ENCODE results near the gene CYB5RL.
"Not testable (repeated sequence)": the region's sequence is repeated elsewhere in the genome, so short reads cannot be mapped to it uniquely, and the experiment has no call there.

Gene CYB5RL

DNA sequence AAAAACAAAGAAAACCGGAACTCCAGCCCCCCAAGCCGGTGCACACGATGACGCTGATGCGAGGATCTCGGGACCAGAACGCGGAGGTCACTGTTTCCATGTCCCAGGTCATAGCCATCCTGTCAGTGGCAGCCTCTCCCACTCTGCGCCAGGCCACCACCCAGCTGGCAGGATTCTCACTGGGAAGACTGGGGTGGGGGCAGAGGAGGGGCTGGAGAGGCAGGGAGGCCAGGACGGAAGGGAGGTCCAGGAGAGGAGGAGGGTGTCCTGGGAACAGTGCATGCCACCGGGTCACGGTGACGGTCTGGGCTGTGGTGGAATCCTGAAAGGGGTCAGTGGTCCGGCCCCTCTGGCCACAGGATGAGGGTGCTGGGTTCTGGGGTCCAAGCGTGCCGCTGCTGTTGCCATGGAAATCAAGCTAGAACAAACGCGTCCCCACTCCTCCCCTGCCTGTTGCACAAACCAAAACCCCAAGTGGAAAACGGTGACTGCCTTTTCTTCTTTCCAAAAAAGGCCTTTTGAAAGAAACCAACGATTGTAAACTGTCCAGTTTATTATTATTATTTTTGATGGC lies 26.2 kb upstream of the CYB5RL start:
- no peak for DNase-seq

DNA sequence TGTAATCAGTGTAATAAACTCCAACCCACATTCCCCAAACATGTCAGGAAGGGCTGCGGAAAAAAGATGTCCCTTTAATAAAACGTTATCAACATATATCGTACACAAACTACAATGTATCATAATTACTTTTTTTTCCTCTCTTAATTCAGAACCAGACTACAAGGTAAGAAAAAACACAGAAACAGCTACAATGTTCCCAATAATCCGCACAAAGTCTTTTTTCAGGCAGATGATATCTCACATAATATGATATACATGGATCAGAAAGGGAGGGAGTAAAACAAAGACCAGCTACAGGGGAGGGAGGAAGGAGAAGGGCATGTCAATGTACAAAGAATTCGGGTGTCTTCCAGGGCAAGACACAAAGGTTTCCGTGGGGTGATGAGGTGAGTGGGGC lies 25.5 kb upstream of the CYB5RL start:
- DNase-seq, result no peak

DNA sequence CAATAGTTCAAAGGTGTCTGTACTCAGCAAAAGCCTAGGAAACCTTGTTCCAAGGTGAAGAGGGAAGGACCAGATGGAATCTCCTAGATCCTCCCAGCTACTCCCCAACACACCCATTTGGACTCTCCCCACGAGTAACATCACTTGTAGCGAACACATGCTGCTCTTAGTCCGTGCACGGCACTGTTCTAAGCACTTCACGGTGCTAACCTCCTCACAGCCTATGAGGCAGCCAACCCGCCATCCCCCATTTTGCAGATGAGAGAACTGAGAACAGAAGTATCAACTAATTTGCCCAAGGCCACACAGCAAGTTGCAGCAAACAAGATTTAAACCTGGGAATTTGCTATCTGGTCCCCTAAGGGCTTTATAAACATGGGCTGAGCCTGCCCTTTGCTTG lies 24.4 kb upstream of the CYB5RL start:
- DNase-seq, result no peak

DNA sequence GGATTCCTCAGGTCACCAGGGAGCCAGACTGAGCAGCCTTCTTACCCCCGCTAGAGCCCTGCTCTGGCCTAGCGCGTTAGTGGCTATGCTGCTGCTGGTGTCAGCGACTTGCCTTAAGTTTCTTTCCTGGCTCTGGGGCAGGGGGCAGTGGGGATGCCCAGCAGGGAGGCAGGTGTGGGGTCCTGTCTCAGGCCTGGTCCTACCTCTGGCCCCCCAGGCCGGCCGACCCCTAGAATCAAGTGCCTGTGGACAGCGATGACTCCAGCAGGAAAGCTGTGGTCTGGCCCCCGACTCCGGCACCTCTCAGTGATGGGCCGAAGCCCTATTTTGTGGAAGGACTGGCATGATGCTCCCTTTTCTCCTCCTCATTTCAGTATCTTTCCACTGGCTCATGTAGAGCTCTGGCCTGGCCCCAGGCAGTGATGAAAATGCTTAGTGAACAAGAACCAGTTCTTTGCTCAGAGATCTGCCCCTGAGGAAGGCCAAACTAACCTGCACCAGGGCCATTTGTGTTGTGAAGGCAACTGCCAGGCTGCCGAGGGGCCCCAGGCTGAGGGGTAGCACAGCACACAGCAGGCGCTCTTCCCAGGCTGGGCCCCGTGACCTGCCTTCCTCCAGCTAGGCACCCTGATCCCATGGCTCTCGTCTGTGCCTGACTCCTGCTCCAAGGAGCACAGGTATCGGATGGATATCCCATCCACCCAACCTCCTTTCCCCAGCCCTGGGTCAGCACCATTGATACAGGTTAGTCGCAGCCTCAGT lies 23.8 kb upstream of the CYB5RL start:
- no peak for DNase-seq

DNA sequence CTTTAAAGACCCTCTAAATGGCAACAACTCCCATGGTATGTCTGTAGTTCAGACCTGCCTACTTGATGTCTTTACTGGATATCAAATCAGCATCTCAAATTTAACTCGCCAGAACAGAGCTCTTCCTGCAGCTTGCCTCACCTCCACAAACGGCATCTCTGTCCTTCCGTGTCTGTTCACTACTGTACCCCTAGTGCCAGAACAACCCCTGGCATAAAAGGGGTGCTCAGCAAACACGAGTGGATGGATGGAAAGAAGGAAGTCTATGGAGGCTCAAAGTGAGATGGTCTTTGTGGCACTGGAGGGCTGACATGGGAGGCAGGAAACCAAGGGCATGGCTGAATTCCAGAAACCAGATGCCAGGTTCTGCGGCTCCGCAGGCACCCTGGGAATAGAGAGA lies 22.9 kb upstream of the CYB5RL start:
- DNase-seq, result no peak

DNA sequence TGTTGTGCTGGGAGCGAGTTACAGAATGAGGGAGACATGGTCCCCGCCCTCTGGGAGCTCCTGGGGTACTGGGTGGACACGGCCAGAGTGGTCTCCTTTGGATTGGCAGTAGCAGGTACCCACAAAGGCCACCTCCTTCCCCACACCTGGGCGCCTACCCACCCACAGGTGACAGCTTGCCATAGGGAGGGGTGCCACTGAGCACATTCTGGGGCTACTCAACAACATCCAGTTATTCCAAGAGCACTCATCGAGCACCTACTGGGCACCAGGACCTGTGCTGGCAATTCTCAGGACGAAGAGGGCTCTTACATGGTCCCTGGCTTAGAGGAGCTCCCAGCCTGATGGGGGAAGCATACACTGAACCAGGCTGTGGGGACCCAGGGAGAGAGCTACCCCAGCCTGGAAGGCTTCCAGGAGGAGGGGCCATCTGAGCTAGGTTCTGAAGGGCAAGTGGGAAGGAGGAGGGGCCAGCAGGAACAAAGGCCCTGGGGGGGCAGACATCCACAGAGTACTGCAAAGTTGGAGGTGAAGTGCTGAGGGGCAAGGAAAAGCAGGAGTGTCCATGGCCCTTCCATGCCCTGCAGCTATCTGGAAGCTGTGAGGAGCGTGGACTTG lies 22.1 kb upstream of the CYB5RL start:
- no peak for DNase-seq

DNA sequence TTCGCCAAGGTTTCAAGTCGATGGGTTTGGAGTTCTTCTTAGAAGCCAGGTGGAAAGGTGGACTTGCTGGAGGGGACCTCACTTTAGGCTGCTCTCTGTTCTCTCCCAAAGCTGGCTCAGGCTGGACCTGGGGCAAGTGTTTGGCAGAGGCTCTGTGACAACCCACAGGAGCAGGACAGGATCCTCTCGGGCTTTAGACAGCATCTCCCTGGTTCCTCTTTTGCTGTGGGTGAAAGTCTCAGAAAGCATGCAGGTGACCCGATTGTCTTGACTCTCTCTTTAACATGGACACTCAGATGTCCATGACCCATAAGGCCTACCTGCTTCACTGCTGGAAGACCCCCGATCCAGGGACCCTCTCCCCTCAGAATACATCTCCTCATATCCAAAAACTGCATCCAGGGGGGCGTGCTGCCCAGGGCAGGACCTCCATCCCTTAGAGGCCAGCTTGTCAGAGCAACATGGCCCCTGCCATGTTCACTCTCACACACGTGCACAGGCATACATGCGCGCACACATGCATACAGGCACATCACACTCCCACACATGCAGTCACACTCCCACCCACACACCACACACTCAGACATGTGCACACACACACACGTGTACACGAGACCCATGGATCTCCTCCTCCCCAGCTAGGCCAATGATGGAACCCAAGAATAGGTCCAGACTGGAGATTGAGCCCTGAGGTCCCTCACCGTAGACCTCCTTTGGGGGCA lies 21.4 kb upstream of the CYB5RL start:
- DNase-seq, result no peak

DNA sequence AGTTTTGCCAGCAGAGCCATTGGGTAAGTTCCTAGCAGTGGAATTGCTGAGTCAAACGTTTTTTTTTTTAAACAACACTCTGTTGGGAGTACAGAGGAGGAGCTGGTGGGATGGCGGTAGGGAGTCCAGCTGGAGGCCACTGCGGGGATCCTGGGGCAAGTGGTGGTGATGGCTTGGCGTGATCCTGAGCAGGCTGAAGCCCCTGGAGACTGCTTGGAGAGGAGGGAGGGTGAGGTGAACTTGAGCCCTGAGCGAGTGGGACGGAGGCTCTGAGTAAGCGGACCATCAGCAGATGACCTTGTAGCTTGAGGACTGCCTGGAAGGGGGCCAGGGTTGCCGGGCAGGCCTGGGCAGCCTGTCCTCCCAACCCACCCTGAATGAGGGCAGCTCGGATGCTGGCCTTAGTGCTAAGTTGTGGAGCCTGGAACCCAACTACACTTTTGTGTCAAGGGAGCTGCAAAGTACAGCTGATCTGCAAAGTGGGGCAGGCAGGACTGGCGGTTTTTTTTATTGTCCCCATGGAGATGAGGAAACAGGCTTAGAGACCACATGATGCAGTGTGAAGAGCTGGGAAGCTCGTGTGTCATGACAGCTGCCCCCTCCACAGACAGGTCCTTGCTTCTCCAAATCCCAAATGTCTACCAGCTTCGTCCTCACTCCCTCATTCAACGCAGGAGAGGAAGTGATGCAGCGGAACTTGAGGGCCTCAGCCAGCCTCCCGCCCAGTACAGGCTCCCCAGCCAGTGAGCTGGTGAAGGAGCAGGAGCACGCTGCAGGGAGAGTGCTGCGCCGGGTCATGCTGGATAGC lies 20.4 kb upstream of the CYB5RL start:
- no peak for DNase-seq

DNA sequence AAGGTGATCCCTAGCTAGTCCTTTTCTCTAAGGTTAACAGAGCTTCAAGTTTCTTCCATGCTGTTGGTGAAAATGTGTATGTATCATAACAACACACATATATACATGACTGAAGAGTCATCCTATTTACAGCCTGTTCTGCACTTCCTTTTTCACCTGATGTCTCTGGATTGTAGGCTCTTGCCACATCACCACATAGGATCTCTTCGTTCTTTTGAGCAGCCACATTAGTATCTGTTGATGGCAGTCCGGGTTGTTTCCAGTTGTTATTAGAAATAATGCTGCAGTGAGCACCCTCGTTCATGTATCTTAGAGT lies 19.8 kb upstream of the CYB5RL start:
- DNase-seq, result no peak

DNA sequence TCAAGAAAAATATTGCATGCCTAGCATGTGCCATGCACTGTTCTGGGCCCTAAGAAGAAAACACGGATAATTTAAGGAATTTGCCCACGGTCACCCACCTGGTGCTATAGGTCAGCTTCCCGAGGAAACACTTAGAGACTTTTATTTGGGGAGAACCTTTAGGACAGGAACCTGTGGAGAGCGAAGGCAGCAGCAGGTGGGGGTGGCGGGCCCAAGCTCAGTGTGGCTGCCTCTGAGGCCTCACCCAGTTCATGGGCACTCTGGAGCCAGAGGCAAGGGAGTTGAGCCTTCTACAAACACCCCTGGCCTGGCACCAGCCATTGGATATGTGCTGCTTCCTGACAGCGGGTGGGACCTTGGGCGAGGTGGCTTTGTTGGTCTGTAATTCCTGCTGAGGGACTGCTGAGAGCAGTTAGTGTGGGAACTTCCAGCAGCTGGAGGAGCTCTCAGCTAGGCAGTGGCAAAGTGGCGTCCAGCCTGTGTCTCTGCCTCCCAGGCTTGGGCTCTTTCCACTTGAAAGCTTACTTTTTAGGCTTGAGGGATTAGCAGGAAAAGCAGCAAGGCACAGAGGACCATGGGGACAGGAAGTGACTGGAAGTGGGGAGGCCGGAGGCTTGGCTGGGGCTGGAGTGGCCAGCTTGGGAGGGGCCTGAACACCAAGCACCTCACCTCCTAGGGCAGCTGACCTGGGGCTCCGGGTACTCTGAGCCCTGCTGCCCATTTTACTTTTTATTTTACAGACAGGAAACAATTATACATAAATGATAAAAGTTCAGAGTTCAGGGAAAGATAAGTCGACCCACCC lies 19.3 kb upstream of the CYB5RL start:
- DNase-seq, result no peak

DNA sequence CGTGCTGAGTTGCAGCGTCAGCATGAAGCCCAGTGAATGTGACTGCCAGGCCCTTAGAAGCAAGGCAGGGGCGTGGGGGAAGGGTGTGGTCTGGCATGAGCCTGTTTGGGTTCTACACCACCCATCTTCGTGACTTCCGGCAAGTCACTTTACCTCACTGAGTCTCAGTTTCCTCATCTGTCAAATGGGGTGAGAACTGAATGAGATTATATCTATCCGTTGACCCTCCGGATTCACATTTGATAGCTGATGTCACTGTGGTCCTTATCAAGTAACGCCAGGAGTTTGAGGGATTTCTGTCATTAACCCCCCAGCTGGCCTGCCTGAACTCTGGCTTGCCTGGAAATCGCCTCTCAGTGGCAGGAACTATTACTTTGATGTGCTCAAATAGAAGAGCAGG lies 15.7 kb upstream of the CYB5RL start:
- DNase-seq, result no peak

DNA sequence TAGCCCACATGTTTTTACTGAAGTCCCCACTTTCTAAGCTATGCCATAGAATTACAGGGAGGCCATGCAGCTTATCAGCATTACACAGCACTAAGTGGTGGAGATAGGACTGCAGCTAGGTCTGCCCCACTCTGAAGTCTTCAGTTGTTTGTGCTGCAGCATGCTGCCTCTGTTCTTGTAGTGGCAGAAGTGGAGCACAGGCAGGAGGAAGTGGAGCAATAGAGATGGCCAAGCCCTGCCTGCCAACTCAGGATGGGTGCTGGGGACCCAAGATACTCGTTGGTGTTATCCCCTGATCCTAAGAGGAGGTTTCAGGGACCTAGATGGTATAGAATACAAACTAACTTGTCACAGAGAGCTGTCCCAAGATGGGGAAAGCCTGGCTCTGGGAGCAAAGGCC lies 13.0 kb upstream of the CYB5RL start:
- no peak for DNase-seq

DNA sequence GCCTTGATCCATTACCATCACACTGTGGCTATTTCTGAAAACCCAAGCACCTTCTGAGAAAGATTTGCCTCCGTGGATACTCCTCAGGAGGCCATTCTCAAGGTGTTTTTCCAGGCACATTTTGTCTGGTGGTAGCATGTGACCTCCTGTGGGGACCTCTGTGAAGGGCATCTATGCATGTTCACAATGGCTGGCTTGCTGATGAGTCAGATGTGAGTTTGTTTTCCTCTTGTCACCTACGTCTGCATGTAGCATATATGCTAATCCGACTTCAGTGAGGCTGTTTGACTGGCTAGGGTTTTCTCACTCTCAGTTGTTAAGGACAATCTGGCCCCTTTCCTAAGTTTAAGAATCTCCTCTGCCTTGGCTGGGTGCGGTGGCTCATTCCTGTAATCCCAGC lies 8.1 kb upstream of the CYB5RL start:
- DNase-seq, result not testable (repeated sequence)

DNA sequence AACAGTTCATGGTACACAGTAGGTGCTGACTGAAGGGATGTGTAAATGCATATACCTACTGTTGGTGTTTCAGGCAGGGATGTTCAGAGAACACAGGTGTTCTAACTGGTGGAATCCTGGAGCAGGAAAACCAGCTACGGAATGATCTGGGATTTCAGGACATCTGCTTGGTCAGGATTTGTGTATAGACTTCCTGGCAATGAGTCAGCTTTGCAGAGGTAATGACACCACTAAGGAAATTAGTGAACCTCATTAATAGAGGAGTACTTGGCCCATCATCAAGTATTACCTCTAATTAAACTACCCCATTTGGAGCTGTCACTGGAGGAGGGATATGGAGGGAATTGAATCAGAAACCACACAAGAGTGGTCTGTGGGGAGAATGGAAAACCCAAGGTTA lies 7.5 kb upstream of the CYB5RL start:
- no peak for DNase-seq

DNA sequence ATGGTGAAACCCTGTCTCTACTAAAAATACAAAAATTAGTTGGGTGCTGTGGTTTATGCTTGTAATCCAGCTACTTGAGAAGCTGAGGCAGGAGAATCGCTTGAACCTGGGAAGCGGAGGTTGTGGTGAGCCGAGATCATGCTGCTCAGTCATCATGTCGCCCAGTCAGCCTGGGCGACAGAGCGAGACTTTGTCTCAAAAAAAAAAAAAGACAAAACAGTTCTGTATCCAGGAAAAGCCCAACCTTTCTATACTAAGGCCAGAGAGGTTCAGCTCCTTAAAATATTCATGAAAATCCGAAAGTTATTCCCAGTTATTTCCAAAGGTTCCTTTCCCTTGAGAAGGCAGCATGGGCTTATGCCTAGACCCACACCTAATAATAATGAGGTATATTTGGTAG lies 4.4 kb upstream of the CYB5RL start:
- no peak for DNase-seq

DNA sequence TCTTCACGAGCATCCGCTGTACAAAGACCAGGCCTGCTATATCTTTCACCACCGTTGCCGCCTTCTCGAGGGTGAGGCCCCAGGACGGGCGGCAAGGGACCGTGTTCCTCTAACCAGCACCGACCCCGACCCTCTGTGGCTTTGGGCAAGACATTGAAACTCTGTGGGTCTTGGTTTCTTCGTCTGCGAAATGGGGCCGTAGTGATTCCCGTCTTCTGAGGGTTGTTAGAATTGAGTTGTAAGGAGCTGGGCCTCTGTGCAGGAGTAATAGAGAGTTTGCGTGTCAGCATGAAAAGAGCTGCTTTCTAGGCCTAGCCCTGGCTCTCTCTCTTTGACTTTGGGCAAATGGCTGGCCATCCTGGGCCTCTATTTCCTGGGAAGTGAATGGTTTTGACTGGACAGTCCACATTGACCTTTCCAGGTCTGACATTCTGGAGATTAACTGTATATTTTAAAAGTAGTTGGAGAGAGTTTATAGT lies 728 bp upstream of the CYB5RL start:
- no peak for DNase-seq

DNA sequence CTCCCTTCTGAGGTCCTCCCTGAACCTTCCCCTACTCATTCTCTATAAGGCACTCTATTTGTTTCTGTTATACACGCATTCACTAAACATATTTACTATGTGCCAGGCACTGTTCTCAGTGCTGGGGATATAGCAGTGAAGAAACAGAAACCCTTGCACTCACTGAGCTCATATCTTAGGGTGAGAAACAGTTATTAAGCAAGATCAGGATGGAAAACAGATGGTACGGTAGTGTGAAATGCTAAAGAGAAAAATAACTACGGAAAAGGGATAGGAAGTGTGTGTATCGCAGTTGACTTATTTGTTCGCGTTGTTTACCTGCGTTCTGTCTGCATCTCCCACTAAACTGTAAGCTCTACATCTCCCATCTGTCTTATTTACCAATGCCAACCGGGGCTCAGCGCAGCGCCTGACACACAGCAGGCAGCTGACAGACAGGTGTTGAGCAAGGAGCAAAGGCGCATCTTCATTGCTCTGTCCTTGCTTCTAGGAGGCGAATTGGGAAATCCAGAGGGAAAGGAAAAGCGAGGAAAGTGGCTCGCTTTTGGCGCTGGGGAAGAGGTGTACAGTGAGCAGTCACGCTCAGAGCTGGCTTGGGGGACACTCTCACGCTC lies 572 bp downstream of the CYB5RL start:
- peak; percentile 20 for DNase-seq

DNA sequence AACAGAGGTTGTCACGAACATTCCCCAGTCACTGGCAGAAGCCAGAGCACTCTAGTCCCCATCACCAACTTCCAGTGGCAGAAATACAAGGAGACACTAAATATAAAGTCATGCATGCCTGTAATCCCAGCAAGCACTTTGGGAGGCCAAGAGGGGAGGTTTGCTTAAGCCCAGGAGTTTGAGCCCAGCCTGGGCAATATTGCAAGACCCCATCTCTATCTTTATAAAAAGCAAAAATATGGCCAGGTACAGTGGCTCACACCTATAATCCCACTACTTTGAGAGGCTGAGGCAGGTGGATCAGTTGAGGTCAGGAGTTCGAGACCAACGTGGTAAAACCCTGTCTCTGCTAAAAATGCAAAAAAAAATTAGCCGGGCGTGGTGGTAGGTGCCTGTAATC lies 6.4 kb downstream of the CYB5RL start:
- DNase-seq, result no peak

DNA sequence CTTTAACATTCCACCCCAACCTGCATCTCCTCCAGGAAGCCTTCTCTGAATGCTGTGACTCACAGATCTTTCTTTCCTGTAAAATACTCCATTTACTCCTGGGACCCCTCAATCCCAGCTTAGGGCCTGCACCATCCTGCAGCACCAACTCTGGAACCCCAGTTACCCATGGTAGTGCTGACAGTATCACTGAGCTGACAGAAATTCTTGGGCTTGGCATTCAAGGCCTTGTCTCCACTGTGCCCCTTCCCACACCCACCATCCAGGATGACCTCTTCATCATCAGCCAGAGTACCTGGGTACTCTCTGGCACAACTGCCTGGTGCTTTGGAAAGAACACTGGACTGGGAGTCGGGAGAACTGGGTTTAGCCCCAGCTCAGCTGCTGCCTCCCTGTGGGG lies 8.3 kb downstream of the CYB5RL start:
- DNase-seq, result no peak

DNA sequence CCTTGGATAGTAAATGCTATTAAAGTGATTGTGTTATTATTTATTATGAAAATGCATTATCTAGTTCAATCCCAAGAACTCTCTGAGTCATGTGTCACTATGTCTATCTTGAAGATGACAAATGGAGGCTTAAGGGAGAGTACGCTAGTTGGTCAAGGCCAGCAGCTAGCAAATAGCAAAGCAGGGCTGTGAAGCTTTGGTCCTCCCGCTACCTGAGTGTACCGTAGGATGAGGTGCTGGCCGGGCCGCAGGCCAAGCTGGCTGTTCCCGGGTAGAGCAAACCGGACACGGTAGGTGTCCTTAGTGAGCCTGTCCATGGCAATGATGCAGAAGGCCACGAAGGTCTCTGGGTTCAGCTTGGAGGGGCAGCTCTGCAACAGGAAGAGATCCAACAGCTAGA lies 9.3 kb downstream of the CYB5RL start:
- no peak for DNase-seq

DNA sequence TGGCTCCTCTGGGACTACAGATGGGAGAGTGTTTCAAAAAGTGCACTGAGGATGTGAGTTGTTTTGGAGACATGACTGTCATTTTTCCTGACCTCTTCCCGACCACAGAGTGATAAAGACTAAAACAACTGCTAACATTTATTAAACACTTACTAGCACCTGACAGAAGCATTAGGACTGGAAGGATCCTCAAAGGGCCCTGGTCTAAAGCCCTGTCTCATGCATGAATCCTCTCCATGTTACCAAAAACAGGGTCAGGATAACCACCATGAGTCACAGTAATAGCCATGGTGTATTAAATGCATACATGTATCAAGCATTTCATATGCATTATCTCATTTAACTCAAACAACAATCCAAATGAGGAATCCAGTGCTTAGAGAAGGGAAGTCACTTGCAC lies 11.5 kb downstream of the CYB5RL start:
- DNase-seq, result no peak

DNA sequence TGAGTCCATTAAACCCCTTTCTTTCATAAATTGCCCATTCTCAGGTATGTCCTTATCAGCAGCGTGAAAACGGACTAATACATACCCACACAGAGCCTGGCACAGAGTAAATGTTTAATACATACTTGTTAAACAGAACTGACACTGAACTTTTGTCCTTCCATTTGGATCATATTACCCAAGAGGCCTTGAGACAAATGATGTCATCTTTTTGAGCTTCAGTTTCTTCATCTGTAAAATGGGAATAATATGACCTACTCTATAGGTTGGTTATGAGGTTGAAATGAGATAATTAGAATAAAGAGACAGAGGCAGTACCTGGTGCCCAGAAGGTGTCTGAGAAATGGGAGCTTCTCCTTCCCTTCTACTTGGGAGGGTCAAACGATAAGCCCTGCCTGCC lies 13.8 kb downstream of the CYB5RL start:
- DNase-seq, result no peak
